Epithelial cell of esophagus (primary cell): ENCODE results near the gene PARD3.
A peak's percentile ranks its signal among the peaks of the same experiment; 100 is the strongest.
"Not testable (repeated sequence)": the region's sequence is repeated elsewhere in the genome, so short reads cannot be mapped to it uniquely, and the experiment has no call there.

Source experiments
- DNase-seq: peaks from one replicate; pipeline ENCODE4 v3.0.0; 2010; ENCODE audit warnings: low read depth
- H3K4me3 ChIP-seq: 2 replicates; pipeline ENCODE4 v1.5.1; 2011; ENCODE audit warnings: mild to moderate bottlenecking, low read length, control low read depth
- CTCF ChIP-seq: IDR thresholded peaks from 2 replicates; pipeline ENCODE4 v1.5.1; 2011; ENCODE audit warnings: low read depth, mild to moderate bottlenecking, low read length, control low read depth, inconsistent platforms; ENCODE audit not compliant: insufficient read depth; ENCODE audit errors: missing control alignments

PARD3 gene

GRCh38 chr10:34403512-34403911 is 411.6 kb downstream of the PARD3 start:
- no peak for TF ChIP-seq CTCF
- H3K4me3 ChIP-seq: no peak overlapping the region
- no peak for DNase-seq

DNA sequence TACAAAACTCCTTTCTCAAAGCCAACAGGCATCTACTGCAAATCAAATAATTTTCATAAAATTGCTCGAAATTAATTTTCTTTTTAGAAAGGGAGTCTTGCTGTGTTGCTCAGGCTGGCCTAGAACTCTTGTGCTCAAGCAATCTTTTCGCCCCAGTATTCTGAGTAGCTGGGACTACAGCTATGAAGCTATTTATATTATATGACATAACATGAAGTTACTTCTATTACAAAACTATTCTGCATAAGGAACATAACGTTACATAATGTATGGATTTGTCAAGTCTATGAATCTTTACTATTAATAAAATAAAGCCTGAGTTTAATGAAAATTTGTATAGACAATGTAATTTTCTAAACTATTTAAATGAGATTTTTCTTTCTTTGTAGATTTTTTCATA is 415.0 kb downstream of the PARD3 start:
- TF ChIP-seq CTCF: no peak
- no peak for DNase-seq

DNA sequence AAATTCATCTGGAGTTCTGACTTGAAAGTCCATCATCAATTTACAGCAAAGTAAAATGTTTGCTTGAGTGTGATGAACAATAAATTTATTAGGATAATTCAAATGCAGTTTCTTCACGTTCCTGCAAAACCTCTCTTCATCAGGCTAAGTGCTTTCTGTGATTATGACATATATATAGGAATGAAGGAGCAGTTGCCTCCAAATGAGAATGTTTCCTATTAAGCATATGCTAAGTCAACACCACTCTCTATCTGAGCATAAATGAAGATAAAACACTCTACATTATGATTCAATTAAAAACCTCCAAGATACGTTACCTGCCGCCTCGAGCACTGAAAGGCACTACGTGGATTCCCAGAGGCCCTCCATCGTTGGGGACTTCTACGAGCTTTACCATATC is 416.1 kb downstream of the PARD3 start:
- TF ChIP-seq CTCF: no peak
- no peak overlapping the region for H3K4me3 ChIP-seq
- no peak for DNase-seq

More for the DNA sequence above, 415.0 kb downstream of the PARD3 start:
- no peak overlapping the region for H3K4me3 ChIP-seq

- DNase-seq: no peak
- no peak for TF ChIP-seq CTCF
- no peak overlapping the region for H3K4me3 ChIP-seq
These were observed 417.8 kb downstream of the PARD3 start for GRCh38 chr10:34397324-34397723.

GRCh38 chr10:34396663-34397062 is 418.4 kb downstream of the PARD3 start:
- peak; percentile 5 for DNase-seq
- no peak for TF ChIP-seq CTCF
- H3K4me3 ChIP-seq: no peak overlapping the region

DNA sequence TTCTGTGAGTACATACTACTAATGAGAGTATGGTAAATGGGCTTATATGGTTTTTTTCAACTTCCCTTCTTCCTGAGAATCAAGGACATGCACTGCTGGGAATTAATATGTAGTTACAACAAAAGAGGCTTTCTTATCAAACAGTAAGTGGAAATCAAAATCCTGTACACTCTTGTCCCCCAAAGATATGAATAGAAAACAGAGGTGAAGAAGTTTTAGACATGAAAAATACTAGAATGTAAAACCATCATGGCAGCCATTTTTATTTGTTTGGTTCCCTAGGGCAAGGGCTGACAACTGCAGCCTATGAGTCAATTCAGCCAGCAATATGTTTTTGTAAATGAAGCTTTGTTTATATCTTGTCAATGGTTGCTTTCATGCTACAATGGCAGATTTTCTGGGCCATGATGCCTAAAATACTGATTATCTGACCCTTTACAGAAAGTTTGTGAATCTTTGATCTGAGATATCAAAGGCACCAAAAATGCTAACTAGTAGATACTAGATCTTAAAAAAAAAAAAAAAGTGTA is 422.4 kb downstream of the PARD3 start:
- DNase-seq: peak; percentile 22
- no peak overlapping the region for H3K4me3 ChIP-seq
- no peak for TF ChIP-seq CTCF

DNA sequence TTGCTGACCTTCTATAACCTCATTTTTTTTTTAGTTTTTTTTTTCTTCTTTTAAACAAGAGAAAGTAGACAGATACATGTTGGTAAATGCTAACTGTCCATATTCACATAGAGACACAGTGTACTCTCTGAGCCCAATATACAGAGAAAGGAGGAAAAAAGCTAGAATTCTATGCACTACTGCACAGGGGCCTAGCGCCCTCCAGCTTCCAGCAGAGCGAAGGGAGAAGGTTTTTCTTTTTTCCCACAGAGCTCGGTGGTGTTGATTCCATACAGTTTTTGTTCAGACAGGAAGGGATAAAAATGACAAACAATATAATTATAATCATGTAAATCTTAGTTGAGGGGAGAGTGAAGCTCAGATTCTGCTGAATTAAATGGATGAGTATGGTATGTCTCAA is 423.9 kb downstream of the PARD3 start:
- DNase-seq, H3K4me3 ChIP-seq: not testable (repeated sequence)
